AG09319 (cell line): ENCODE results near the gene MOV10L1.
A peak's percentile ranks its signal among the peaks of the same experiment; 100 is the strongest.

ENCODE experiments used
- DNase-seq: peaks from one replicate; pipeline ENCODE4 v3.0.0-alpha.2; 2010; ENCODE audit warnings: low read depth; ENCODE audit errors: extremely low read depth
- CTCF ChIP-seq: IDR thresholded peaks from 2 replicates; pipeline ENCODE4 v1.5.1; 2011; ENCODE audit warnings: low read depth, mild to moderate bottlenecking, inconsistent platforms, low read length, moderate library complexity

The MOV10L1 gene

GRCh38 chr22:50199251-50199721, 109.5 kb downstream of the MOV10L1 start:
- DNase-seq, result no peak
- TF ChIP-seq CTCF, result no peak

GRCh38 chr22:50199829-50200460, 110.1 kb downstream of the MOV10L1 start:
- no peak for TF ChIP-seq CTCF
- no peak for DNase-seq

GRCh38 chr22:50200461-50201190, 110.8 kb downstream of the MOV10L1 start, which contains the start of gene SELENOO:
SELENOO (plus strand) TSS chr22:50201011; CDS start chr22:50201037, 26 bp downstream.
- no peak for TF ChIP-seq CTCF
- DNase-seq, result peak; percentile 60

DNA sequence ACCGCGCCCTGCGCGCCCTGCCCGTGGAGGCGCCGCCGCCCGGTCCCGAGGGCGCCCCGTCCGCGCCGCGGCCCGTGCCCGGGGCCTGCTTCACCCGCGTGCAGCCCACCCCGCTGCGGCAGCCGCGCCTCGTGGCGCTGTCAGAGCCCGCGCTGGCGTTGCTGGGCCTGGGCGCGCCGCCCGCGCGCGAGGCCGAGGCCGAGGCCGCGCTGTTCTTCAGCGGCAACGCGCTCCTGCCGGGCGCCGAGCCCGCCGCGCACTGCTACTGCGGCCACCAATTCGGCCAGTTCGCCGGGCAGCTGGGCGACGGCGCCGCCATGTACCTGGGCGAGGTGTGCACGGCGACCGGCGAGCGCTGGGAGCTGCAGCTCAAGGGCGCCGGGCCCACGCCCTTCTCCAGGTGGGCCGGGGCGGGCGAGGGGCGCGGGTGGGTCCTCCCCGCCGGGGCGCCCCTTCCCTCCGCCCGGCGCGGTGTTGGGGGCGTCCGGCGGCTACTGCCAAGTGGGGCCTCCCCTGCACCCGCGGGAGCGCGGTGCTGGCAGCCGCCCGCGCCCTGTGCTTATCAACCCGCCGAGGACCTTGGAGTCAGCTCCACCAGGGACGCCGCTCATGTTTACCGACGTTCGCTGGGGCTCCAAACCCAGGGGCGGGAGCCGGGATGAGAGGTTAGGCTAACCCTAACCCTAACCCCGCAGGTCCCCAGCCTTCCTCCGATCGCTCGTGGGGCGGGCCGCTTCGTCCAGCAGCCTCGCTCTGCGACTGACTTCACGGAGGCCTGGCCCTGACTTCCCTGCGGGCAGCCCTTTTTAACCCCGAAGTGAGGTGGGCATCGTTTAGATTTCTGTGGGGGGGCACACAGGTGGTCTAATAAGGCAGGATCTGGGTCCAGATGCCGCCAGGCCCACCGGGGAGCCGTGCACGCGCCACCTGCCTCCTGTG, 111.7 kb downstream of the MOV10L1 start:
- TF ChIP-seq CTCF, result no peak
- no peak for DNase-seq

DNA sequence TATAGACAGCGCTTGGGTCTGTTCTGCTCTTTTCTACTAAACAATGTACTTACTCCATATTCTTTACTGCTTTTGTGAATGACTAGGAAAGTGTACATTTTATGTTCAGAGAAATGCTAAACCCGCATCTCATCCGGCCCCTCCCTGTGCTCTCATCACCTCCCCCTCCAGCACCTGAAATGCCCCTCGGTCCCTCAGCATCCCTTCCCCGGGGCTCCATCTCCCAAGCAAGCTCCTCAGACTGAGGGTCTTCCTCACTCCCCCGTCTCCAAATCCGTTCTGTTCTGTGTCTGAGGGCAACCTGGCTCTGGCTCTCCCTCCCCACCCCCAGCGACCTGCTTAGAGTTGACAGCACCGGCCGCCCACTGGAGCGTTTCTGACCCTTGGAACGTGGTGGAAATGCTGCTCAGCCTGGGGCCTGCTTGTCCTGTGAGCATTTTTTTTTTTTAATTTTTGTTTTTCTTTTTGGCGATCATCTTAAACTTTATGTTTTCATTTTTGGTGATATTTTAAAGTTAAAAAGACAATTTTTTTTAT, 112.4 kb downstream of the MOV10L1 start:
- no peak for DNase-seq
- no peak for TF ChIP-seq CTCF

DNA sequence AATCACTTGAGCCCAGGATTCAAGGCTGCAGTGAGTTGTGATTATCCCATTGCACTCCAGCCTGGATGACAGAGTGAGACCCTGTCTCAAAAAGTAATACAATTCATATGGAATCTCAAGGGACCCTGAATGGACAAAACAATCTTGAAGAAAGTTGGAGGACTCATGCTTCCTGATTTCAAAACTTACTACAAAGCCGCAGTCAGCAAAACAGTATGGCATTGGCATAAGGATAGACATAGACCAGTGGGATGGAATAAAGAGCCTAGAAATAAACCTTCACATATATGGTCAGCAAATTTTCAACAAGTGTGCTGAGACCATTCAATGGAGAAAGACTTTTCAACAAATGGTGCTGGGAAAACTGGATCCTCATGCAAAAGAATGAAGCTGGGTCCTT, 113.5 kb downstream of the MOV10L1 start:
- no peak for DNase-seq
- TF ChIP-seq CTCF, result no peak
